HG02870 (cell line): ENCODE measurements around the gene ISG15.
"Not testable (repeated sequence)": the region's sequence is repeated elsewhere in the genome, so short reads cannot be mapped to it uniquely, and the experiment has no call there.

Experiments
- ATAC-seq: cut with Tn5 transposase; IDR thresholded peaks from one replicate; pipeline ENCODE4 v1.9.1; 2021; ENCODE audit warnings: mild to moderate bottlenecking, moderate library complexity; ENCODE audit not compliant: unreplicated experiment

Gene ISG15

GRCh38 chr1:974687-975328, 38.5 kb upstream of the ISG15 start:
- no peak for ATAC-seq

GRCh38 chr1:975365-975764, 37.9 kb upstream of the ISG15 start:
- no peak for ATAC-seq

GRCh38 chr1:975896-976683, 37.2 kb upstream of the ISG15 start:
- no peak for ATAC-seq

GRCh38 chr1:976791-977190, 36.5 kb upstream of the ISG15 start:
- not testable (repeated sequence) for ATAC-seq

- no peak for ATAC-seq
Observed at GRCh38 chr1:978069-978834, 35.0 kb upstream of the ISG15 start.

- ATAC-seq = no peak
Observed at GRCh38 chr1:978835-979743, 34.2 kb upstream of the ISG15 start.

DNA sequence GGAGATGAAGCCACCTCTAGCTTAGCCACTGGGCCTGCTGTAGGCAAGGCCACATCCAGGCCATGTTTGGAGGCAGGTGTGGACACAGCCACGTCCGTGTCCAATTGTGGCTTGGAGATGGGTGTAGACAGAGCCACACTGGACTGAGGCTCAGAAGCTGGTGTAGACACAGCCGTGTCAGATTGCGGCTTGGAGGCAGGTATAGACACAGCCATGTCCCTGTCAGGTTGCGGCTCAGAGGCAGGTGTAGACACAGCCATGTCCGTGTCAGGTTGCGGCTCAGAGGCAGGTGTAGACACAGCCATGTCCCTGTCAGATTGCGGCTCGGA, 33.6 kb upstream of the ISG15 start:
- ATAC-seq = no peak

- no peak for ATAC-seq
Observed at GRCh38 chr1:980137-980571, 33.1 kb upstream of the ISG15 start.

- no peak for ATAC-seq
Observed at GRCh38 chr1:980602-981395, 32.5 kb upstream of the ISG15 start.

GRCh38 chr1:981491-981954, 31.8 kb upstream of the ISG15 start:
- ATAC-seq = no peak

- ATAC-seq = no peak
Observed at GRCh38 chr1:981955-982558, 31.2 kb upstream of the ISG15 start, which contains the start of gene PERM1. PERM1 (minus strand) TSS chr1:982093; CDS start chr1:981029, 1,064 bp downstream.

GRCh38 chr1:982765-983436, 30.4 kb upstream of the ISG15 start:
- no peak for ATAC-seq

DNA sequence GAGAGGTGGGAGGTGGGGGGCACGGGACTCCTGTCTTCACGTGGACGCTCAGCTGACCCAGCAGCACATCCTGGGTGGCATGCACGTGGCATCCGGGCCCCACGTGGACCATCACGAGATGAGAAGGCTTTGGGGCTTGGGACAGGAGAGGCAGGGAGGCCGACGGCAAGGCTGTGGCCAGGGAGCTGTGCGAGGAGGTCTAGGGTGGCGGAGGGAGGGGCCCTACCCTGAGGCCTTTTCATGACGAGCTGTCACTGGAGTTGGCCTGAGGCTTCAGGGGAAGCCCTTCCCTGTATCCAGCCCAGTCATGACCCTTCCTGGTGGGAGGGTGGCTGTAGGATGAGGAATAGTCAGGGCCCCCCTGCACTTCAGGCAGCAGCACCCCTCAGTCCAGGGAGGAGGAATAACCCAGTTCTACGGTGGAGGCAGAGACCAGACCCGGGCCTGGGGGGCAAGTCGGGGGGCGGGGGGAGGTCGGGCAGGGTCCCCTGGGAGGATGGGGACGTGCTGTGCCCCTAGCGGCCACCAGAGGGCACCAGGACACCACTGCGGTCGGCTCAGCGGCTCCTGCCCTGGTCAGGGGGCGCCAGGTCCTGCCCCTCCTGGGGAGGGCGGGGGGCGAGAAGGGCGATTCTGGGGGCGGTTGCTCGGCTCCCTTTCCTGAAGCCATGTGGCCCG, 29.4 kb upstream of the ISG15 start:
- ATAC-seq = no peak

DNA sequence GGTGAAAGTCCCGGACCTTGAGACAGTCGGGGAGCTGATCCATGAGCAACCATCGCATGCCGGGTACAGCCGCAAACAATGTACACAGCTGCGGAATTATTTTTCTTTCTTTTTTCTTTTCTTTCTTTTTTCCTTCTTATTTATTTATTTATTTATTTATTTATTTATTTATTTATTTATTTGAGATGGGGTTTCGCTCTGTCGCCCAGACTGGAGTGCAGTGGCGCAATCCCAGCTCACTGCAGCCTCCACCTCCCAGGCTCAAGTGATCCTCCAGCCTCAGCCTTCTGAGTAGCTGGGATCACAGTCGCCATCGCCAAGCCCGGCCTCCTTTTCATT, 28.9 kb upstream of the ISG15 start:
- no peak for ATAC-seq

- ATAC-seq = no peak
Observed at GRCh38 chr1:985126-985525, 28.2 kb upstream of the ISG15 start.

DNA sequence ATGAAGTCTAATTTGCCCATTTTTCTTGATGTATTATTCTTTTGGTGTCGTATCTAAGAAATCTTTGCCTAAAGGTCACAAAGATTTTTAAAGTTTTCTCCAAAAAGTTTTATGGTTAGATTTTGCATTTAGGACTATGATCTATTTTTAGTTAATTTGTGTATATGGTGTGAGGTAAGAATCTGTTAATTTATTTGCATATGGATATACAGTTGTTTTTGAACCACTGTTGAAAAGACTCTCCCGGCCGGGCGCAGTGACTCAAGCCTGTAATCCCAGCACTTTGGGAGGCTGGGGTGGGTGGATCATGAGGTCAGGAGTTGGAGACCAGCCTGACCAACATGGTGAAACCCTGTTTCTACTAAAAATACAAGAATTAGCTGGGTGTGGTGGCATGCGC, 25.2 kb upstream of the ISG15 start:
- not testable (repeated sequence) for ATAC-seq

- not testable (repeated sequence) for ATAC-seq
Observed at GRCh38 chr1:991275-991674, 22.0 kb upstream of the ISG15 start.

- ATAC-seq = no peak
Observed at GRCh38 chr1:991895-992294, 21.4 kb upstream of the ISG15 start.
